SK-N-MC (cell line): Measurements from ENCODE around the gene MARVELD1.

ENCODE experiments used
- EZH2 ChIP-seq: fragments of 200-600 bp; sonication (generic); IDR thresholded peaks from one replicate; pipeline ENCODE4 v1.6.1; 2017; ENCODE audit warnings: antibody characterized with exemption
- FOXP2 ChIP-seq: optimal IDR thresholded peaks from 2 replicates; pipeline ENCODE3; 2011; ENCODE audit warnings: mild to moderate bottlenecking, moderate library complexity; ENCODE audit not compliant: insufficient read depth; ENCODE audit errors: extremely low read length, control extremely low read depth
- POLR2AphosphoS5 ChIP-seq: IDR thresholded peaks from 2 replicates; pipeline ENCODE4 v1.6.1; 2012; ENCODE audit warnings: mild to moderate bottlenecking, low read depth, low read length, borderline replicate concordance

DNA sequence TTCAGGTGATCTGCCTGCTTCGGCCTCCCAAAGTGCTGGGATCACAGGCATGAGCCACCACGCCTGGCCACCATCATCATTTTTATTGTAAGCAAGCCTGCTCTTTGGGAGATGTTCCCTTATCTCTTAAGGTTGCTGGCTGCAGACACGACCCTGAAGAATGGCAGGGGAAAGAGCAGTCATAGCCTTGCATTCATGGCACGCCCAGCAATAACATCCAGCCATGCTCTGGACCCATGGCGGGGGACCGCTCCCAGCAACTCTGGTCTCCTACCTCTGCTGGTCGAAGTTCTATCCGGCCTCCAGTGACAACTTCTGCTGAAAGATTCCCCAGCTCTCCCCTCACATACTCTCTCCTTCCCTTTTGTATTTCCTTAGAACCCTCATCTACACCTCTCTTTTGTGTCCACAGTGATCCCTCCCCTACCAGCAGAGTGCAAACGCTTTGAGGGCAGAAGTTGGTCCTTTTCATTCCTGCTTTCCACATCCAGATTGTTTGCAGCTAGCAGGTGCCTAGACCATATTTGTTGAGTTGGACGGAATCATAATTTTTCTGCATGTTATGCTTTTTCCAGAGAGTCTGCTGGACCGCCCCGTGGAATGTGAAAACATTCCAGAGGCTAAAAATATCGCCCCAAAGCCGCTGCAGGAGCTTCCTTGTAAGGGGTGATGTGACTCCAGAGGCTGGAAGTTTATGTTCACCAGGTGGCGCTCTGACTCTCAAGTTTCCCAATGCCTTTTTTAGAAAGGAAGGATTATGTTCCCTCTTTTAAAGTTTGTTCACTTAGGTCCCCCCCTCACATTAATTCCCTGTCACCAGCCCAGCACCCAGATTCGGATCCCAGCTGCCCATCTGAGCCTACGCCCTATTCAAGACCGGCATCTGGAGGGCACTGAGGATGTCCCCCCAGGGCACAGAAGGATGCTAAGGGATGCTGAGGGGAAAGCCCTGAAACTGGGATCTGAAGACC lies 4.3 kb upstream of the MARVELD1 start:
- TF ChIP-seq EZH2 (no peak), POLR2AphosphoS5 (no peak), FOXP2 (no peak)
